Gastroesophageal sphincter (tissue), 3 donors: Measurements from ENCODE around the gene SLC35B2.

ENCODE experiments used
- EP300 ChIP-seq: sonication (generic); formaldehyde crosslinking; IDR thresholded peaks from one replicate; pipeline ENCODE4 v1.6.1; 2017; ENCODE audit warnings: antibody characterized with exemption, mild to moderate bottlenecking
- POLR2A ChIP-seq, 2 donors: fragments of 450-650 bp; IDR thresholded peaks; one replicate each; pipeline ENCODE4 v1.6.1; 2017; ENCODE audit warnings: antibody characterized with exemption in 2 of 2, mild to moderate bottlenecking in 2 of 2, moderate library complexity in 1 of 2
- POLR2AphosphoS5 ChIP-seq: sonication (generic); formaldehyde crosslinking; IDR thresholded peaks from one replicate; pipeline ENCODE4 v1.6.1; 2017; ENCODE audit warnings: antibody characterized with exemption
- TF ChIP-seq, protein P1 (sequence below), 4 experiments: fragments of 200-600 bp in 2 of 4; fragments of 450-650 bp in 2 of 4; sonication (generic) in 1 of 4; IDR thresholded peaks; one replicate each; pipeline ENCODE4 v1.5.1; 2017 to 2019; ENCODE audit warnings: antibody characterized with exemption in 4 of 4, mild to moderate bottlenecking in 2 of 4, moderate library complexity in 2 of 4

DNA sequence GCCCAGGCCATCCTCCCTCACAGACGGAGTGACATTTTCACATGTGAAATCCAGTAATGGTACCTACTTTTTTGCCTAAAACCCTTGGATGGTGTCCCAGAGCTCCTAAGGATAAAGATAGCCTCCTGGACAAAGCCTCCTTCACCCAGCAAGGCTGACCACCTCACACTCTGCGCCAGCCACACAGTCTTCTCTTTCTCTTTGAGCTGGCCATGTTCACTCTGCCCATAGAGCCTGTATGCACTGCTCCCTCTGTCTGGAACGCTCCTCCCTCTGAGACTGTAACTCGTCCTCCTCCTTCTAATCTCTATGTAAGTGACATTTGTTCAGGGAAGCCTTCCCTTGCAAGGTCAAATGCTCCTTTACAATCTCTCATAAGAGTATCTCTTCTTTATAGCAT is 27.5 kb upstream of the SLC35B2 start:
- TF ChIP-seq, protein P1, sequence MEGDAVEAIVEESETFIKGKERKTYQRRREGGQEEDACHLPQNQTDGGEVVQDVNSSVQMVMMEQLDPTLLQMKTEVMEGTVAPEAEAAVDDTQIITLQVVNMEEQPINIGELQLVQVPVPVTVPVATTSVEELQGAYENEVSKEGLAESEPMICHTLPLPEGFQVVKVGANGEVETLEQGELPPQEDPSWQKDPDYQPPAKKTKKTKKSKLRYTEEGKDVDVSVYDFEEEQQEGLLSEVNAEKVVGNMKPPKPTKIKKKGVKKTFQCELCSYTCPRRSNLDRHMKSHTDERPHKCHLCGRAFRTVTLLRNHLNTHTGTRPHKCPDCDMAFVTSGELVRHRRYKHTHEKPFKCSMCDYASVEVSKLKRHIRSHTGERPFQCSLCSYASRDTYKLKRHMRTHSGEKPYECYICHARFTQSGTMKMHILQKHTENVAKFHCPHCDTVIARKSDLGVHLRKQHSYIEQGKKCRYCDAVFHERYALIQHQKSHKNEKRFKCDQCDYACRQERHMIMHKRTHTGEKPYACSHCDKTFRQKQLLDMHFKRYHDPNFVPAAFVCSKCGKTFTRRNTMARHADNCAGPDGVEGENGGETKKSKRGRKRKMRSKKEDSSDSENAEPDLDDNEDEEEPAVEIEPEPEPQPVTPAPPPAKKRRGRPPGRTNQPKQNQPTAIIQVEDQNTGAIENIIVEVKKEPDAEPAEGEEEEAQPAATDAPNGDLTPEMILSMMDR (IDR thresholded peaks at IDR 0.05), result no peak
- TF ChIP-seq POLR2A (IDR thresholded peaks at IDR 0.05), result no peak
- no peak for TF ChIP-seq POLR2AphosphoS5
- TF ChIP-seq EP300, result no peak
